ENCODE measurements around the gene TGFBRAP1. TPM values are rescaled to one million over a fixed set of nuclear protein-coding genes. Genes with fewer than 3 reads are reported as not detected.

Gene TGFBRAP1
- total and polyA plus RNA-seq, 2 donors (not counting 3 experiments of a cell fraction or from before 2014, with no cell fraction given) = 25.4 to 37.6 TPM

- intact Hi-C loops (cut with micrococcal nuclease) = no loop called here
- H3K27ac ChIP-seq (ENCODE audit: insufficient read depth, low read depth, low read length) = no peak overlapping the region
- no peak overlapping the region for H3K4me2 ChIP-seq (ENCODE audit: insufficient read depth, low read length)
- dilution Hi-C loops (cut with MboI; ENCODE audit: extremely low pct_ligation_motif_present, low sequenced_read_pairs) = no loop called here
- no peaks in the 10 kb centered on the region for H3K79me2 ChIP-seq (ENCODE audit: control insufficient read depth, insufficient read depth, low read length)
- H4K20me1 ChIP-seq (replicated peaks; ENCODE audit: control insufficient read depth, extremely low read depth, insufficient read depth, low read length) = no peaks in the 10 kb centered on the region
- no peaks in the 10 kb centered on the region for H3K9me1 ChIP-seq (replicated peaks; ENCODE audit: control insufficient read depth, extremely low read depth, insufficient read depth, low read length)
- FAIRE-seq = no peak
- H3K27me3 ChIP-seq (ENCODE audit: control insufficient read depth in 2 of 2, insufficient read depth in 2 of 2, low read length in 2 of 2) = no peaks in the 10 kb centered on the region
- H3K9ac ChIP-seq (replicated peaks; ENCODE audit: extremely low read depth, insufficient read depth, low read length) = no peak overlapping the region
- TF ChIP-seq FOS (IDR thresholded peaks at IDR 0.05; ENCODE audit: borderline replicate concordance, insufficient read depth, low read length) = no peak
- TF ChIP-seq CTCF (IDR thresholded peaks at IDR 0.05; ENCODE audit: extremely low read depth in 1 of 2, insufficient read depth in 1 of 2, low read depth in 1 of 2, low read length in 2 of 2) = no peak
- no peak for TF ChIP-seq POLR2AphosphoS5 (IDR thresholded peaks at IDR 0.05; ENCODE audit: insufficient read depth, low read depth, low read length)
- no peak for TF ChIP-seq POLR2A (IDR thresholded peaks at IDR 0.05; ENCODE audit: low read depth, low read length)
- no peak for TF ChIP-seq GATA2 (IDR thresholded peaks at IDR 0.05; ENCODE audit: insufficient read depth, insufficient read length, low read depth, low read length)
- no peak overlapping the region for H2AFZ ChIP-seq (ENCODE audit: low read depth, low read length)
- no peaks in the 10 kb centered on the region for H3K9me3 ChIP-seq (replicated peaks; ENCODE audit: control insufficient read depth, insufficient read depth, low read length)
- BruUV-seq (replicated peaks) = no TSS peak
- H3K4me1 ChIP-seq (ENCODE audit: control insufficient read depth, extremely low read depth, insufficient read depth, low read length) = peaks cover 7% of the 10 kb centered on the region
- POLR2A ChIA-PET = no interaction called here
- no peak overlapping the region for H3K4me3 ChIP-seq (replicated peaks in 1 of 3; ENCODE audit: insufficient read depth in 1 of 3, low read depth in 1 of 3, low read length in 3 of 3)
- DNase-seq (ENCODE audit: low read depth, low spot score) = no peak
- H3K36me3 ChIP-seq (ENCODE audit: control insufficient read depth in 2 of 2, extremely low read depth in 1 of 2, insufficient read depth in 2 of 2, low read length in 2 of 2) = peaks cover 10 to 40% of the 10 kb centered on the region in 2 experiments
- CTCF ChIA-PET = interaction anchor here (1.1 to 2.1 kb wide), 3 partner anchors 9 to 16 kb away, joined by 3 to 10 read pairs (median 4); no protein-coding TSS in a partner anchor
These were observed 50.4 kb downstream of the TGFBRAP1 start for GRCh38 chr2:105279126-105279525.

GRCh38 chr2:105278654-105279053 is 50.9 kb downstream of the TGFBRAP1 start:
- no peak for FAIRE-seq
- H3K9ac ChIP-seq (replicated peaks; ENCODE audit: extremely low read depth, insufficient read depth, low read length) = no peak overlapping the region
- ChIA-PET CTCF (interaction anchor here (1.1 to 2.1 kb wide), 3 partner anchors 9 to 16 kb away, joined by 3 to 10 read pairs (median 4); no protein-coding TSS in a partner anchor), POLR2A (no interaction called here)
- H3K4me2 ChIP-seq (ENCODE audit: insufficient read depth, low read length) = no peak overlapping the region
- peaks cover 10 to 36% of the 10 kb centered on the region in 2 experiments for H3K36me3 ChIP-seq (ENCODE audit: control insufficient read depth in 2 of 2, extremely low read depth in 1 of 2, insufficient read depth in 2 of 2, low read length in 2 of 2)
- peaks cover 2% of the 10 kb centered on the region for H3K9me1 ChIP-seq (replicated peaks; ENCODE audit: control insufficient read depth, extremely low read depth, insufficient read depth, low read length)
- TF ChIP-seq GATA2 (IDR thresholded peaks at IDR 0.05; ENCODE audit: insufficient read depth, insufficient read length, low read depth, low read length) (no peak), MYC (IDR thresholded peaks at IDR 0.05; ENCODE audit: low read depth, low read length) (no peak), JUN (IDR thresholded peaks at IDR 0.05; ENCODE audit: borderline replicate concordance, insufficient read depth, insufficient read length, low read depth) (no peak), CTCF (IDR thresholded peaks at IDR 0.05; ENCODE audit: extremely low read depth in 1 of 2, insufficient read depth in 1 of 2, low read depth in 1 of 2, low read length in 2 of 2) (no peak), POLR2AphosphoS5 (IDR thresholded peaks at IDR 0.05; ENCODE audit: insufficient read depth, low read depth, low read length) (no peak), FOS (IDR thresholded peaks at IDR 0.05; ENCODE audit: borderline replicate concordance, insufficient read depth, low read length) (no peak)
- intact Hi-C loops (cut with micrococcal nuclease) = no loop called here
- no peaks in the 10 kb centered on the region for H3K27me3 ChIP-seq (ENCODE audit: control insufficient read depth in 2 of 2, insufficient read depth in 2 of 2, low read length in 2 of 2)
- H3K4me3 ChIP-seq (replicated peaks in 1 of 3; ENCODE audit: insufficient read depth in 1 of 3, low read depth in 1 of 3, low read length in 3 of 3) = no peak overlapping the region
- no peaks in the 10 kb centered on the region for H3K79me2 ChIP-seq (ENCODE audit: control insufficient read depth, insufficient read depth, low read length)
- DNase-seq (ENCODE audit: low read depth, low spot score) = no peak
- H4K20me1 ChIP-seq (replicated peaks; ENCODE audit: control insufficient read depth, extremely low read depth, insufficient read depth, low read length) = no peaks in the 10 kb centered on the region
- H3K9me3 ChIP-seq (replicated peaks; ENCODE audit: control insufficient read depth, insufficient read depth, low read length) = no peaks in the 10 kb centered on the region
- peaks cover 11% of the 10 kb centered on the region for H3K4me1 ChIP-seq (ENCODE audit: control insufficient read depth, extremely low read depth, insufficient read depth, low read length)
- dilution Hi-C loops (cut with MboI; ENCODE audit: extremely low pct_ligation_motif_present, low sequenced_read_pairs) = no loop called here
- H2AFZ ChIP-seq (ENCODE audit: low read depth, low read length) = no peak overlapping the region
- H3K27ac ChIP-seq (ENCODE audit: insufficient read depth, low read depth, low read length) = no peak overlapping the region
- BruUV-seq (replicated peaks) = no TSS peak
